ENCODE data around the gene CD22.

CD22 gene

DNA sequence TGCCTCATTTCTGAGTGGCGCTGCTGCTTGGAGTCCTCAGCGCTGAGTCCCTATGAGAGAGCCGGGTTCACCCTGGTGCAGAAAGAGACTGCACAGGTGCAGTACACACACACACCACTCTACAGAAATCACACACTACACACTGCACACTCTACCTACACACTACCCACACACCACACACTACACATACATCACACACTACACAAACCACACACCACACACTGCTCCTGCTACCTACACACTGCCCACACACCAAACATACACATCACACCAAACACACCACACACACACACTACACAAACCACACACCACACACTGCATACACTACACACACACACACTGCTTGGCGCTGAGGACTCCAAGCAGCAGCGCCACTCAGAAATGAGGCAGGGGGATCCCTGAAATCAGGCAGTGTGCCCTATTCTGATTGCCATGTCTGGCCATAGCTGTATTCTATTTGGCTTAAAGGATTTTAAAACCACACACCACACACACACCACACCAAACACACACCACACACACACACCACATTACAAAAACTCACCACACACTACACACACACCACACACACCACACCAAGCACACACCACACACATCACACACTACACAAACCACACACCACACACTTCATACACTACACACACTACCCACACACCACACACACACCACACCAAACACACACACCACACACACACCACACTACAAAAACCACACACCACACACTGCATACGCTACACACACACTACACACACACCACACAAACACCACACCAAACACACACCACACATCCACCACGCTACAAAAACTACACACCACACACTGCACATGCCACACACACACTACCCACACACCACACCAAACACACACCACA is 32.1 kb upstream of the CD22 start:
- DNase-seq = no peak

DNA sequence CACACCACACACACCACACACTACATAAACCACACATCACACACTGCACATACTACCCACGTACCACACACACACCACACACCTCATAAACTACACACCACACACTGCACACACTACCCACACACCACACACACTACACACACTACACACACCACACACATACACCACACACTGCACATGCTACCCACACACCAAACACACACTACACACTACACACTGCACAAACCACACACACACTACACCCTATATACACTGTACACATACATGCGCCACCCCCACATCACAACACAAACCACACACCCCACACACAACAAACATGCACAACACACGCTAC is 31.5 kb upstream of the CD22 start:
- DNase-seq = no peak

DNA sequence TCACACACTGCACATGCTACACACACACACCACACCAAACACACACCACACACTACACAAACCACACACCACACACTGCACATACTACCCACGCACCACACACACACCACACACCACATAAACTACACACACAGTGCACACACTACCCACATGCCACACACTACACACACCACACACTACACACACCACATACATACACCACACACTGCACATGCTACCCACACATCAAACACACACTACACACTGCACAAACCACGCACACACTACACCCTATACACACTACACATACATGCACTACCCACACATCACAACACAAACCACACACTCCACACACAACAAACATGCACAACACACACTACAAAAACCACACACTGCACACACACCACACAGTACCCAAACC is 31.1 kb upstream of the CD22 start:
- DNase-seq = no peak

DNA sequence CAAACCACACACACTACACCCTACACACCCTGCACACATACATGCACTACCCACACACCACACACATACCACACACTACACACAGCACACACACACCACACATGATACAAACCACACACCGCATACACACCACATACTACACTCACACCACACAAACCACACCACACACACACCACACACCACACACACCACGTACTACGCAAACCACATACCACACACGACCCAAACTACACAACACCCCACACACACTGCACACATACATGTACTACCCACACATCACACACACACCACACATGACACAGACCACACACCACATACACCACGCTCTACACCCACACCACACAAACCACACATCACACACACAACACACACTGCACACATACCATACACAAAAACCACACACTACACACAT is 30.4 kb upstream of the CD22 start:
- DNase-seq = no peak

DNA sequence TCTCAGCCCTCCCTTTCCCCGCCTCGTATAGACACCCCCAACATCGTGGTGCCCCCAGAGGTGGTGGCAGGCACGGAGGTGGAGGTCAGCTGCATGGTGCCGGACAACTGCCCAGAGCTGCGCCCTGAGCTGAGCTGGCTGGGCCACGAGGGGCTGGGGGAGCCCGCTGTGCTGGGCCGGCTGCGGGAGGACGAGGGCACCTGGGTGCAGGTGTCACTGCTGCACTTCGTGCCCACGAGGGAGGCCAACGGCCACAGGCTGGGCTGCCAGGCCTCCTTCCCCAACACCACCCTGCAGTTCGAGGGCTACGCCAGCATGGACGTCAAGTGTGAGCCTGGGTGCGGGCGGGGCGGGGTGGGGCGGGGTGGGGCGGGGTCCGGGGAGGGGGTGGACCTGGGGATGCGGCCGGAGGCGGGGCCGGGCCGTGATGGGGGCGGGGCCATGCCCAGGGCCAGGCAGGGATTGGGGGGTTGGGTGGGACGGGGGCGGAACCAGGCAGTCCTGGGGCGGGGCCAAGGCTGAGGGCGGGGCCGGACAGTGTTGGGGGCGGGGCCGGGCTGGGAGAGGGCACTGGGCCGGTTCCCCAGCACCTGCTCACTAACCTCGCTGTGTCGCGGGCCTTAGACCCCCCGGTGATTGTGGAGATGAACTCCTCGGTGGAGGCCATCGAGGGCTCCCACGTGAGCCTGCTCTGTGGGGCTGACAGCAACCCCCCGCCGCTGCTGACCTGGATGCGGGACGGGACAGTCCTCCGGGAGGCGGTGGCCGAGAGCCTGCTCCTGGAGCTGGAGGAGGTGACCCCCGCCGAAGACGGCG is 29.3 kb upstream of the CD22 start:
- DNase-seq = no peak

DNA sequence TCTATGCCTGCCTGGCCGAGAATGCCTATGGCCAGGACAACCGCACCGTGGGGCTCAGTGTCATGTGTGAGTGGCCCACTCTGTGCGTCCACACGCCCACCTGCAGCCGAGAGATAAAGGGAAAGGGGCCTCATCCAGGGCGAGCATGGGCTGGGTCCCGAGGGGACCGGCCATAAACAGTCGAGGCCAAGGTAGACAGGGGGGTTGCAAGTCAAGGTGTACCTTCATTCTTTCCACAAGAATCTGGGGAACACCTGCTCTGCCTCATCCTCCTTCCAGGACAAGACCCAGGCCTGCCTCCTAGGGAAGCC is 28.7 kb upstream of the CD22 start:
- DNase-seq = no peak

DNA sequence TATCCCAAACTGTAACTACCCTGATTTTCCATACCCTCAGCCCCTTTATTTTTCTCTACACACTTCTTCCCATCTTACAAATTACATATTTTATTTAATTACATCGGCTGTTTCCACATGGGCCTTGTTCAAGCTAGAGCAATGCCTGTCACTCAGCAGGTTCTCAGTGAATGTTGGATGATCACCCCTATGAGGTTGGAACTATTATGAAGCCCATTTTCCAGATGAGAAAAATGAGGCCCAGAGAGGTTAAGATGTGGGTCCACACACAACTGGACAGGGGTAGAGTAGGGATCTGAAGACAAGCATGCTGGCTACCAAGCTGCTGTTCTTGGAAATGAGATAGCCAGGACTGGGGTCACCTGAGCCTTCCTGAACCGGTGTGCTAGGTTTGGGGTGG is 27.0 kb upstream of the CD22 start:
- no peak for DNase-seq

DNA sequence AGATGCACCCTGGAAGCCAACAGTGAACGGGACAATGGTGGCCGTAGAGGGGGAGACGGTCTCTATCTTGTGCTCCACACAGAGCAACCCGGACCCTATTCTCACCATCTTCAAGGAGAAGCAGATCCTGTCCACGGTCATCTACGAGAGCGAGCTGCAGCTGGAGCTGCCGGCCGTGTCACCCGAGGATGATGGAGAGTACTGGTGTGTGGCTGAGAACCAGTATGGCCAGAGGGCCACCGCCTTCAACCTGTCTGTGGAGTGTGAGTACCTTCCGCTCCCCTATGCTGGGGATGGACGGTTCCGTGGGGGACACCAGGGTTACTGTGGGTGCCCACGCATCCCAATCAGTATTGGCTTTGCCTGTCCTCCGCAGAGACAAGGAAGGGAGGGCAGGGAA is 26.5 kb upstream of the CD22 start:
- DNase-seq = no peak

DNA sequence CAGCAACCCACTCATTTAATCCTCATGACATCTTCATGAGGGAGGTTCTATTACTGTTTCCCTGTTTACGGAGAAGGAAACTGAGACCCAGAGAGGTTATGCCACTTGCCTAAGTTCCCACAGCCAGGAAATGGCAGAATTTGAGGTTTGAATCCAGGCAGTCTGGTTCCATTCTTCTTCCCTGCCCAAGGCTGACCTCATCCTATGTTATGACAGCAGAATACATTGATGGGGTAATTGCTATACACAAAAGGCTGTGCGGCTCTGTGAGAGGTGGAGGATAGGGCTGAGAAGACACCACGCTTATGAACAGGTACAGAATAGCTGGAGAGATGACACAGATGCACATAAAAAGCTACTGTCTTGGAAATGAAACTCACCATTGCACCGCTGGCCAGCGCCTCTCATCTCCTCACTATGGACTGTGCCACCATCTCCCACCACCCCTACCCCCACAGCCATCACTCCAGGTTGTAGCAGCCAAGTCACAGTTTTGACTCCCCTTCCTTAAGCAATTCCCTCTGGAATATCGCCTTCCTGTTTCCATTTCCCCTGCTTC is 25.6 kb upstream of the CD22 start:
- DNase-seq = no peak

DNA sequence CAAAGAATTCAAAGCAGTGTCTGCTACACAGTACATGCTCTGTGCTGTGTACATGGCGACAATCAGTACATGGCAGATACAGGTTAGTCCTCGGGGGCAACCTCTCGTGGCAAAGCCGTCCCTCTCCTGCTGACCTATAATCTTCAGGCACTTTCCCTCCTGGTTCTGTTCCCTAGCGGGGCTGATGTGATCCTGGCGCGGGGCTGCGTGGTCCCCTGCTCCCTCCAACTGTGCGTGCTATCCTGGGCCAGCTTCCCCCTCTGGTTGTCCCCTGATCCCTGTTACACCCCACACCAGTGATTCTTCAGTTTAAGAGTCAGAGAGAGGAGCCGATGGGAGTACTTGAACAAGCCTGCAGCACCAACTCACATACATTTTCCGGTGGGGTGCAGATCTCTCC is 25.0 kb upstream of the CD22 start:
- no peak for DNase-seq

DNA sequence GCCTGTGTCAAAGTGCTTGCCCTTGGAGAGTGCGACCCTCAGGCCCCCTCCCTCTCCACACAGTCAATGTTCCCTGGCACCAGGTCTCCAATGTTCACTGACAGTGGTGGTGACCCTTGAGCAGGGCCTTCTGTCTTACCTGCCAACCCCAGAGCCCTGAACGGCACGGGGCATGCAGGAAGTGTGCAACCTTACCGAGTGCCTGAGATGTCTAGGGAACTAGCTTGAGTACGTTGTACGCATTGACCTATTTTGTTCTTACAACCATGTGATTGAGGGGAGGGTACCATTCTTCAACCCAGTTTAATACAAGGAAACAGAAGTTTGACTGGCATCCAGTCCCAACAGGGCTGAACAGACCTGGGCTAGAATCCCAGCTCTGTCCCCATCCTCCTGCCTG is 23.8 kb upstream of the CD22 start:
- no peak for DNase-seq

DNA sequence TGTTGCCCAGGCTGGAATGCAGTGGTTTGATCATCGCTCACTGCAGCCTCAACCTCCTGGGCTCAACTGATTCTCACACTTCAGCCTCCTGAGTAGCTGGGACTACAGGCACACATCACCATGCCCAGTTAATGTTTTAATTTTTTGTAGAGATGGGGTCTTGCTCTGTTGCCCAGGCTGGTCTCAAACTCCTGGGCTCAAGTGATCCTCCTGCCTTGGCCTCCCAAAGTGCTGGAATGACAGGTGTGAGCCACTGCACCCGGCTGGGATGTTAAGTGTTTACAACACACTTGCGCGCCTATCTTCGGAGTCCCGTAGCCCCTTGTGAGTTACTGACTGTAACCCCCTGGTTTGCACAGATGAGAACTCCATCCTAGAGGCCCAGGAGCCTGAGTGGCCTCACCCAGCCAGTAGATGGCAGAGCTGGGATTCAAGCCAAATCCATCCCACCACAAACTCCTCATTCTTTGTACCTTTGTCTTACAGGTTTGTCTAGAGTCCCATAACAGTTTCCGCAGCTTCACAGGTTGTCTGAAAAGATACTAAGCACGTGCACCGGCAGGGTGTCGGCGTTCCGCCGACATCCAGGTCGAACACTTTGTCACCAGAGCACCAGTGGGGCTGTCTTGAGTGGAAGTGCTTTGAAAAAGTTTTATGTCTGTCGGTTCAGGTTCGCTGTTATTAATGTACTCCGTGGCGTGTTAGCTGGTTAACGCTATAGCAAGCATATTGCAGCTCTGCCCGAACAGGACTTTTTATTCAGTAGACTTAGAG is 22.3 kb upstream of the CD22 start:
- no peak for DNase-seq

DNA sequence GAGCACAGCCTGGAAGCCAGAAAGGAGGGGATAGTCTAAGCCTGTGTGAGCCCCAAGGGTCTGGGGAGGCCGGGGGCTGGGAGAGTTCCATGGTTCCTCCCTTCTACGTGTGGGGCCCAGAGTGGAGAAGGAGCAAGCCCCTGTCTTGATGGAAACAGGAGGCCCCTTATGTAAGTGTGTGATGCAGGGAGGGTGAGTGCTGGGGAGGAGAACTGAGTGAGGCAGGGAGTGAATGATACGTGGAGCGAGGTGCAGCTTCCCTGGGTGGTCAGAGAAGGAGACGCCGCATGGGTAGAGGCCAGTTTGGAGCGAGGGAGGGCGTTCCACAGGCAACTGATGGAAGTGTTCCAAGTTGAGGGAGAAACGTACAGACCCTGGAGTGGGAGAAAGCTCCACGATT is 21.1 kb upstream of the CD22 start:
- DNase-seq = no peak

DNA sequence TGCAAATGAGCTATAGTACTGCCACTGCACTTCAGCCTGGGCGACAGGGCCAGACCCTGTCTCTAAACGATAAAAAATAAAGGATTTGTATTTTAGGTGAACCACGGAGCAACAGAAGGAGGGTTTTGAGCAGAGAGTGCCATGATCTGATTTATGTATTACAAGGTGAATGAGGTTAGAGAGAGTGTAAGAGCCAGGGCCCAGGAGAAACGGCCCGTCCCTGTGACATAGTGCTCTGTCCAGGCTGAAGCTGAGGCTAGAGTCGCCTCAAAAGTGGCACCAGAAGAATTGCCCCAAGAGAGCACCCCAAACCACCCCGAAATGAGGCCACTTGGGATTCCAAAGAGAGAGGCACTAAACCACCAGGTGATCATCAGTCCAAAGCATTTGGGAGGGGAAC is 20.1 kb upstream of the CD22 start:
- no peak for DNase-seq

DNA sequence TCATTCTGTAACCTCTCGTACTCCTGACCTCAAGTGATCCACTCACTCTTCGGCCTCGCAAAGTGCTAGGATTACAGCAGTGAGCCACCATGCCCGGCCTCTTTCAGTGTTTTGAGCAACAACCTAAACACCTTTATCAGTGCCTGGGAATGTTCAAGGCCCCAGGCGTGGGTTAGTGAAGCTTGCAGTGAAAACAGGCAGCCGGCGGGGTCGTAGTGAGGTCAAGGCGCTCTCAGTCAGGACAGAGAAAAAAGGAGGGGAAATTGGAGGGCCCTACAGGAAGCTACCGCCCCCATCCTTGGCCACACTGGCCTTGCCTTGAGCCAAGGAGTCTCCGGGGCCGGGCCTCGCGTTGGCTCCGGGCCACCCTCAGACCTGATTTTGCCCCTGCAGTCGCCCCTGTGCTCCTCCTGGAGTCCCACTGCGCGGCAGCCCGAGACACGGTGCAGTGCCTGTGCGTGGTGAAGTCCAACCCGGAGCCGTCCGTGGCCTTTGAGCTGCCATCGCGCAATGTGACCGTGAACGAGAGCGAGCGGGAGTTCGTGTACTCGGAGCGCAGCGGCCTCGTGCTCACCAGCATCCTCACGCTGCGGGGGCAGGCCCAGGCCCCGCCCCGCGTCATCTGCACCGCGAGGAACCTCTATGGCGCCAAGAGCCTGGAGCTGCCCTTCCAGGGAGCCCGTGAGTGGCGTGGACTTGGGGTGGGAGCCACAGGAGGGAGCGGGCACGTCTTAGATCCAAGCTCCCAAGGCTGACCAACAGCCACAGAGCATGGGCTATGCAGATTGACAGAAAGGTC is 19.3 kb upstream of the CD22 start:
- DNase-seq = no peak

DNA sequence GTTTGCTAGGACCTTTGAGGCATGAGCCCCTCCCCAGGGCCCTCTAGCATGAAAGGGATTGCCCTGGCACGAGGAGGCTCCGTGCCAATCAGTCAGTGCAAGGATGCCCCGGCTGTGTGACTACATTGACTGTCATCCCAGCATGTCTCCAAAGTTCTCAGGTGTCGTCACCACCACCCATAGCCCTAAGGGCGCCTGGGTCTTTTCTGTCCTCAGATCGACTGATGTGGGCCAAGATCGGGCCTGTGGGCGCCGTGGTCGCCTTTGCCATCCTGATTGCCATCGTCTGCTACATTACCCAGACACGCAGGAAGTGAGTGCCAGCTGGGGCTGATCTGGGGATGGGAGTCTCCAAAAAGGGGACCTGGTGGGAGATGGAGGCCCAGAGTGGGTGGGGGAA is 18.7 kb upstream of the CD22 start:
- DNase-seq = no peak

DNA sequence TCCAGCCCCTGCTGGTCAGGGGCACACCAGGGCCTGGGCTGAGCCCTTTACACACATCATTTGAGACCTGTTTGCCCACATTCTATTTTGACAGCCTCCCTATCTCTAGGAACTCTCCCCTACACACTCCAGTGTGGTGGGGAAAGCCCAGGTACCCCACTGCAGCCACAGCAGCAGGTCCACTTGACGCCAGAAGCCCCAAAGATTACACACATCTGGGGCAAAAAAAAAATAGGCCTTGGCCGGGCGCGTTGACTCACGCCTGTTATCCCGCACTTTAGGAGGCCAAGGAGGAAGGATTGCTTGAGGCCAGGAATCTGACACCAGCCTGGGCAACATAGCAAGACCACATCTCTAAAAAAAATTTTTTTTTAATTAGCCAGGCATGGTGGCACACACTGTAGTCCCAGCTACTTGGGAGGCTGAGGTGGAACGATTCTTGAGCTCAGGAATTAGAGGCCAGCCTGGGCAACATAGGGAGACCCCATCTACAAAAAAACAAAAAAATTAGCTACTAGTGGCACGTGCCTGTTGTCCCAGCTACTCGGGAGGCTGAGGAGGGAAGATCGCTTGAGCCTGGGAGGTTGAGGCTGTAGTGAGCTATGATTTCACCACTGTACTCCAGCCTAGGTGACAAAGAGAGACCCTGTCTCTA is 18.0 kb upstream of the CD22 start:
- DNase-seq = no peak

DNA sequence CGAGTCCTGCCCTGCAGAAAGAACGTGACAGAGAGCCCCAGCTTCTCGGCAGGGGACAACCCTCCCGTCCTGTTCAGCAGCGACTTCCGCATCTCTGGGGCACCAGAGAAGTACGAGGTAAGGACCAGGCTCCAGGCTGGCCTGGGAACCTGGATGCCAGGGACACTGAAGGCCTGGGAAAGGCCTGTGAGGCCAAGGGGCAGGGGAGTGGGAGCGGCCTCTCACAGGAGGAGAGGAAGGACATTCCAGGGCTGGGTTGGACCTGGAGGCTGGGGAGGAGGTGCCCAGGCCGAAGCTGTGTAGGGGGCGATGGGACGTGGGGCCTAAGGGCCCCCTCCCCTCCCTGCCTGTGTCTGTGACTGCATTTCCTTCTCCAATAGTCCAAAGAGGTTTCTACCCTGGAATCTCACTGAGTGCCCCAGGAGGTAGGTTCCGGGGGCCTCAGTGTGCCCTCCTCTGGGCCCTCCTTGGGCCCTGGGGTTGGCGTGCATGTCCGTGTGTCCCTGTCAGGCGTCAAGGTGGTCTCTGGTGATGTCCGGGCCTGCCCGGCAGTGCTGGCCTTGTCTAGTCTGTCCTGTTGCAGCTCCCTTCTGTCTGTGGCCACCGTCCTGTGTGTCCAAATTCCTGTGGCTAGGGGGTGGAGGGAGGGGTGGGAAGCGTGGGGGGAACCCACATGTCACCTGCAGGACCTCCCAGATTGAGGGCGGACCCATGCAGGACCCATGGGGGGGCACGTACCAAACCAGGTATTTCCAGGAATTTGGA is 16.9 kb upstream of the CD22 start:
- DNase-seq = no peak

DNA sequence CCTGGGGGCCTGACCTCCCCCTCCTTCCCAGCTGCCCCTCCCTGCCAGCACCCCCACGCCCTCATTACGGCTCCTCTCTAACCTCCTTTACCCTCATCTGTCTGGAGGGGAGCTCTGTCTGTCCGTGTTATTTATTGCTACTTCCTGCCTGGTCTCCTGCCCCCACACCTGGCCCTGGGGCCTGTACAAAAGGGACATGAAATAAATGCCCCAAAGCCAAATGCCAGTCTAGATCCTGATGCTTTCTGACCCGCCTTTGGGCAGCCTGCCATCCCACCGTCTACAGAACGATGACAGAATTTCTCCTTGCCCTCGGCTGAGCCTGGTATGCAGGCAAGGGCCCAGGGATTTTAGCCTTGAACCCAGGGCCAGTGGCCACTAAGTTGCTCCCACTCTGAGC is 15.4 kb upstream of the CD22 start:
- no peak for DNase-seq

DNA sequence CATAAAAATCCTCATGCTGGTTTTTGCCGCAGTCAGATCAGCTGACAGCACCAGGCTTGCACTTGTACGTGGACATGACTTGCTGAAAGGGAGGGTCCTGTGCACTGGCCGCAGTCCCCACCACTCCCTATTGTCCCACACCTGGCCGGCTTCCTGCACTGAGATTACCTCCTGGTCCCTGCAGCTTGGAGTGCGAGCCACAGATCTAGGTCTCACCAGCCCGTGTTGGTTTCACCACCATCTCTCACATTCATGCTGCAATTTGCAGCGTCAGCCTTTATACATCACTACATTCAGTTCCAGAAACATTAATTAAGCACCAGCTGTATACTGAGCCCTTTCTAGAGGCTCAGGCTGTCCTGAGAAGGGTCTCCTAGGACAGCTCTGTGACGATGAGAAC is 15.0 kb upstream of the CD22 start:
- no peak for DNase-seq

DNA sequence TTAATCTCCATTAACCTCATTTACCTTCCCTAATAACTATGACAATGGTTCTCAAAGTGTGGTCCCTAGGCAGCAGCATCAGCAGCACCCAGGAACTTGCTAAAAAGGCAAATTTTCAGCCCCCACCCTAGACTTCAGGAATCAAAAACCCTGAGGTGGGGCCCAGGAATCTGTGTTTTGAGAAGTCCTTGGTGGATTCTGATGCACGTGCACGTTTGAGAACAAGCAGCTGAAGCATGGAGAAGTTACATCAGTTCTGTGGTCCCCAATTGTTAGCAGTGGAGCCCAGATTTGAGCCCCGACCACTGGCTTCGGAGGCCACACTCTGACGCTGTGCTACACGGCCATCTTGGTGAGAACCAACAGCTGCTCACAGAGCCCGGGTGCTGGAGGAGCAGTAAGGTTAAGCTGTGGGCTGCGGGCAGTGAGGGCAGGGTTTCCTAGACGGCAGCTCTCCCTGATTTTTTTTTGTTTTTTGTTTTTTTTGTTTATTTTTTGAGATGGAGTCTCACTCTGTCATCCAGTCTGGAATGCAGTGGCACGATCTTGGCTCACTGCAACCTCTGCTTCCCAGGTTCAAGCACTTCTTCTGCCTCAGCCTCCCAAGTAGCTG is 14.0 kb upstream of the CD22 start:
- DNase-seq = no peak

All from CD4-positive, alpha-beta T cell treated with Interleukin-12 subunit alpha and Interleukin-12 subunit beta, for 1 hour (primary cell).